Measurements from ENCODE around the gene SEM1. TPM values are rescaled to one million over a fixed set of nuclear protein-coding genes. Genes with fewer than 3 reads are reported as not detected.

Gene SEM1
- total and polyA plus RNA-seq, 2 of the 4 experiments (the other 2 are of a cell fraction), result 17.2 to 38.0 TPM

DNA sequence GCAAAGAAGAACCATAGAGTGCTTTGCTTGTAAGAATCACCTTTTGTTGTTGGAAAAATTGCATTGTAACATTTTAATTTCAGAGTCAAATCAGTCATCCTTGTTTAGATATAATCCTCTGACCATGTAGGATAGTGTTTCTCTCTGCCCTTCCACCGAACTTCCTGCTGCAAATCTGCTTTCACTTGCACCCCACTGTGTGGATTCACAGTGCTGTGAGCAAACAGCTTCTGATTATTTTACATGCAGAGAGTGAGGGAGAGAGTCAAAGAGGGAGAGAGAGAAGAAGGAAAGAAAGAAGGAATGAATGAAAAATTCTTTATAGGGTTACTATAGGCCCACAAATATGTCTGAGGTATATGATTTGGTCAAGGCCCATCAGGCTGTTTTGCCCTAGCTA is 30.0 kb upstream of the SEM1 start:
- no peak for ATAC-seq (ENCODE audit: low read depth)

More for the DNA sequence above, 30.0 kb upstream of the SEM1 start:
- Histone ChIP-seq H3K4me3 (ENCODE audit: insufficient read depth, low read depth, low read length) (no peak overlapping the region), H4K5ac (ENCODE audit: low read depth, low read length) (no peak overlapping the region), H3K18ac (ENCODE audit: low read depth, low read length) (no peak overlapping the region), H3K4me1 (ENCODE audit: control insufficient read depth, insufficient read depth, low read length) (no peaks in the 10 kb centered on the region), H3K14ac (replicated peaks; ENCODE audit: low read depth, low read length) (no peak overlapping the region), H3K4ac (ENCODE audit: low read depth, low read length) (no peak overlapping the region), H2AFZ (replicated peaks; ENCODE audit: low read length, poor library complexity) (no peak overlapping the region), H3K79me1 (ENCODE audit: low read depth in 1 of 2, low read length in 2 of 2) (no peaks in the 10 kb centered on the region), H3K27ac (ENCODE audit: insufficient read depth, low read length) (no peak overlapping the region), H3K36me3 (ENCODE audit: control insufficient read depth, insufficient read depth, low read length) (no peaks in the 10 kb centered on the region), H3K9ac (ENCODE audit: low read depth, low read length) (no peak overlapping the region), H2BK15ac (ENCODE audit: low read depth, low read length) (no peak overlapping the region), H3K9me3 (ENCODE audit: control insufficient read depth, insufficient read depth, low read length) (no peaks in the 10 kb centered on the region), H2AK5ac (ENCODE audit: low read depth, low read length) (no peak overlapping the region), H4K91ac (ENCODE audit: insufficient read depth, low read depth, low read length) (no peak overlapping the region), H4K8ac (ENCODE audit: low read depth in 2 of 2, low read length in 2 of 2) (no peak overlapping the region), H2BK120ac (ENCODE audit: low read depth, low read length) (no peak overlapping the region), H3K23ac (ENCODE audit: low read depth, low read length) (no peak overlapping the region), H3K56ac (ENCODE audit: extremely low read depth, insufficient read depth, low read length) (no peak overlapping the region), H4K20me1 (ENCODE audit: insufficient read depth, low read length) (no peaks in the 10 kb centered on the region), H2BK5ac (ENCODE audit: low read depth, low read length, poor library complexity, severe bottlenecking) (no peak overlapping the region), H2BK20ac (ENCODE audit: low read depth, low read length) (no peak overlapping the region), H2AK9ac (replicated peaks; ENCODE audit: low read depth, low read length, poor library complexity) (no peak overlapping the region), H3K27me3 (ENCODE audit: control insufficient read depth, insufficient read depth, low read length) (0 out of 2 replicates have a peak, but pooled peaks cover 3% of the 10 kb centered on the region), H3K4me2 (ENCODE audit: low read depth, low read length) (no peak overlapping the region), H3K9me1 (ENCODE audit: insufficient read depth, low read length) (no peaks in the 10 kb centered on the region)
- no CpG with 5 or more reads among the region's 1 CpG for WGBS, 2 experiments (ENCODE audit: extremely low coverage in 2 of 2, insufficient read length in 1 of 2)
- ChIA-PET POLR2A (ENCODE audit: unreplicated experiment) (no interaction called here), CTCF (no interaction called here)
- TF ChIP-seq SMC3 (IDR thresholded peaks at IDR 0.05; ENCODE audit: low read depth, low read length), result no peak
- TF ChIP-seq CHD1 (IDR thresholded peaks at IDR 0.05; ENCODE audit: low read depth, low read length), result no peak
- no peak for TF ChIP-seq MAFK (IDR thresholded peaks at IDR 0.05; ENCODE audit: low read depth, low read length)
- no peak for TF ChIP-seq FOS (IDR thresholded peaks at IDR 0.05; ENCODE audit: low read depth, low read length)
- TF ChIP-seq MXI1 (IDR thresholded peaks at IDR 0.05; ENCODE audit: borderline replicate concordance, low read depth, low read length), result no peak
- TF ChIP-seq, protein P1, sequence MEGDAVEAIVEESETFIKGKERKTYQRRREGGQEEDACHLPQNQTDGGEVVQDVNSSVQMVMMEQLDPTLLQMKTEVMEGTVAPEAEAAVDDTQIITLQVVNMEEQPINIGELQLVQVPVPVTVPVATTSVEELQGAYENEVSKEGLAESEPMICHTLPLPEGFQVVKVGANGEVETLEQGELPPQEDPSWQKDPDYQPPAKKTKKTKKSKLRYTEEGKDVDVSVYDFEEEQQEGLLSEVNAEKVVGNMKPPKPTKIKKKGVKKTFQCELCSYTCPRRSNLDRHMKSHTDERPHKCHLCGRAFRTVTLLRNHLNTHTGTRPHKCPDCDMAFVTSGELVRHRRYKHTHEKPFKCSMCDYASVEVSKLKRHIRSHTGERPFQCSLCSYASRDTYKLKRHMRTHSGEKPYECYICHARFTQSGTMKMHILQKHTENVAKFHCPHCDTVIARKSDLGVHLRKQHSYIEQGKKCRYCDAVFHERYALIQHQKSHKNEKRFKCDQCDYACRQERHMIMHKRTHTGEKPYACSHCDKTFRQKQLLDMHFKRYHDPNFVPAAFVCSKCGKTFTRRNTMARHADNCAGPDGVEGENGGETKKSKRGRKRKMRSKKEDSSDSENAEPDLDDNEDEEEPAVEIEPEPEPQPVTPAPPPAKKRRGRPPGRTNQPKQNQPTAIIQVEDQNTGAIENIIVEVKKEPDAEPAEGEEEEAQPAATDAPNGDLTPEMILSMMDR (conservative IDR thresholded peaks at IDR 0.05; ENCODE audit: low read depth, low read length), result no peak
- TF ChIP-seq RCOR1 (IDR thresholded peaks at IDR 0.05; ENCODE audit: insufficient replicate concordance, low read length), result no peak
- TF ChIP-seq POLR2A (IDR thresholded peaks at IDR 0.05; ENCODE audit: low read depth, low read length), result no peak
- TF ChIP-seq NFE2L2 (IDR thresholded peaks at IDR 0.05; ENCODE audit: low read depth, low read length), result no peak
- TF ChIP-seq, protein P2, sequence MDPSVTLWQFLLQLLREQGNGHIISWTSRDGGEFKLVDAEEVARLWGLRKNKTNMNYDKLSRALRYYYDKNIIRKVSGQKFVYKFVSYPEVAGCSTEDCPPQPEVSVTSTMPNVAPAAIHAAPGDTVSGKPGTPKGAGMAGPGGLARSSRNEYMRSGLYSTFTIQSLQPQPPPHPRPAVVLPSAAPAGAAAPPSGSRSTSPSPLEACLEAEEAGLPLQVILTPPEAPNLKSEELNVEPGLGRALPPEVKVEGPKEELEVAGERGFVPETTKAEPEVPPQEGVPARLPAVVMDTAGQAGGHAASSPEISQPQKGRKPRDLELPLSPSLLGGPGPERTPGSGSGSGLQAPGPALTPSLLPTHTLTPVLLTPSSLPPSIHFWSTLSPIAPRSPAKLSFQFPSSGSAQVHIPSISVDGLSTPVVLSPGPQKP (IDR thresholded peaks at IDR 0.05; ENCODE audit: borderline replicate concordance, low read depth, low read length), result no peak
- TF ChIP-seq, protein P3, sequence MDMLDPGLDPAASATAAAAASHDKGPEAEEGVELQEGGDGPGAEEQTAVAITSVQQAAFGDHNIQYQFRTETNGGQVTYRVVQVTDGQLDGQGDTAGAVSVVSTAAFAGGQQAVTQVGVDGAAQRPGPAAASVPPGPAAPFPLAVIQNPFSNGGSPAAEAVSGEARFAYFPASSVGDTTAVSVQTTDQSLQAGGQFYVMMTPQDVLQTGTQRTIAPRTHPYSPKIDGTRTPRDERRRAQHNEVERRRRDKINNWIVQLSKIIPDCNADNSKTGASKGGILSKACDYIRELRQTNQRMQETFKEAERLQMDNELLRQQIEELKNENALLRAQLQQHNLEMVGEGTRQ (IDR thresholded peaks at IDR 0.05; ENCODE audit: low read depth, low read length), result no peak
- no peak for TF ChIP-seq RFX5 (IDR thresholded peaks at IDR 0.05; ENCODE audit: low read depth, low read length)
- TF ChIP-seq CEBPB (IDR thresholded peaks at IDR 0.05; ENCODE audit: low read depth, low read length), result no peak
- no peak for TF ChIP-seq MAZ (IDR thresholded peaks at IDR 0.05; ENCODE audit: borderline replicate concordance, low read depth, low read length)
- no peak for TF ChIP-seq RAD21 (IDR thresholded peaks at IDR 0.05; ENCODE audit: low read length)
- TF ChIP-seq BHLHE40 (IDR thresholded peaks at IDR 0.05; ENCODE audit: low read depth, low read length), result no peak
- intact Hi-C loops (cut with micrococcal nuclease) (no loop called here), dilution Hi-C loops (cut with HindIII; ENCODE audit: low sequenced_read_pairs, unreplicated experiment) (no loop called here), in situ Hi-C loops (cut with MboI; ENCODE audit: low sequenced_read_pairs) (no loop called here)
- no TSS peak for BruUV-seq (replicated peaks)
- no peak for DNase-seq
